EH (cell line): ENCODE data around the gene STKLD1.
"Not testable (repeated sequence)": the region's sequence is repeated elsewhere in the genome, so short reads cannot be mapped to it uniquely, and the experiment has no call there.

Experiments
- DNase-seq: peaks from one replicate; pipeline ENCODE4 v3.0.0-alpha.2; 2015; ENCODE audit warnings: low read depth

STKLD1 gene

GRCh38 chr9:133375724-133376654 lies at the start of gene STKLD1, which contains the start of gene SURF4:
TSS of gene STKLD1 (plus strand) at chr9:133376366. CDS start at chr9:133376474, 108 bp downstream.
TSS of gene SURF4 (minus strand) at chr9:133376060. CDS start at chr9:133375969, 91 bp downstream.
- peak; percentile 96 for DNase-seq

- not testable (repeated sequence) for DNase-seq
These were observed 49.1 kb upstream of the STKLD1 start for GRCh38 chr9:133327021-133327420.

- no peak for DNase-seq
These were observed 48.2 kb upstream of the STKLD1 start for GRCh38 chr9:133327834-133328484.

GRCh38 chr9:133329306-133330156 lies 46.6 kb upstream of the STKLD1 start:
- not testable (repeated sequence) for DNase-seq

- no peak for DNase-seq
These were observed 44.9 kb upstream of the STKLD1 start for GRCh38 chr9:133331221-133331620.

GRCh38 chr9:133331641-133332380 lies 44.4 kb upstream of the STKLD1 start:
- no peak for DNase-seq

GRCh38 chr9:133332381-133332730 lies 43.8 kb upstream of the STKLD1 start:
- no peak for DNase-seq

- DNase-seq: no peak
These were observed 43.2 kb upstream of the STKLD1 start for GRCh38 chr9:133333011-133333410.

- DNase-seq: no peak
These were observed 42.6 kb upstream of the STKLD1 start for GRCh38 chr9:133333566-133333965.

- DNase-seq: no peak
These were observed 42.0 kb upstream of the STKLD1 start for GRCh38 chr9:133334161-133334560.

GRCh38 chr9:133334888-133335287 lies 41.3 kb upstream of the STKLD1 start:
- DNase-seq: not testable (repeated sequence)

GRCh38 chr9:133335924-133336811 lies 40.0 kb upstream of the STKLD1 start, which contains the start of gene SURF6:
TSS of gene SURF6 (minus strand) at chr9:133336188. CDS start at chr9:133336132, 56 bp downstream.
- DNase-seq: peak; percentile 83

GRCh38 chr9:133339641-133340040 lies 36.5 kb upstream of the STKLD1 start:
- no peak for DNase-seq

GRCh38 chr9:133340256-133340655 lies 35.9 kb upstream of the STKLD1 start:
- no peak for DNase-seq

GRCh38 chr9:133340916-133341315 lies 35.2 kb upstream of the STKLD1 start:
- DNase-seq: no peak

- DNase-seq: no peak
These were observed 34.6 kb upstream of the STKLD1 start for GRCh38 chr9:133341369-133342068.

GRCh38 chr9:133342069-133342406 lies 34.1 kb upstream of the STKLD1 start:
- no peak for DNase-seq

GRCh38 chr9:133342570-133342969 lies 33.6 kb upstream of the STKLD1 start:
- DNase-seq: no peak

- no peak for DNase-seq
These were observed 32.1 kb upstream of the STKLD1 start for GRCh38 chr9:133344071-133344470.

- DNase-seq: no peak
These were observed 31.2 kb upstream of the STKLD1 start for GRCh38 chr9:133344979-133345378.
